Hematopoietic multipotent progenitor cell treated with erythropoietin and hydrocortisone succinate and interleukin-3 and kit ligand, for 4 days (in vitro differentiated cells): Measurements from ENCODE around the gene PRSS56.

ENCODE experiments used
- DNase-seq: peaks from one replicate; pipeline ENCODE4 v3.0.0-alpha.2; 2015

PRSS56 gene

GRCh38 chr2:232574674-232575403 is 54.7 kb downstream of the PRSS56 start:
- no peak for DNase-seq
